Epithelial cell of esophagus (primary cell): ENCODE results near the gene CEP43.

Source experiments
- DNase-seq: peaks from one replicate; pipeline ENCODE4 v3.0.0; 2010; ENCODE audit warnings: low read depth
- H3K4me3 ChIP-seq: 2 replicates; pipeline ENCODE4 v1.5.1; 2011; ENCODE audit warnings: mild to moderate bottlenecking, low read length, control low read depth
- CTCF ChIP-seq: IDR thresholded peaks from 2 replicates; pipeline ENCODE4 v1.5.1; 2011; ENCODE audit warnings: low read depth, mild to moderate bottlenecking, low read length, control low read depth, inconsistent platforms; ENCODE audit not compliant: insufficient read depth; ENCODE audit errors: missing control alignments

The CEP43 gene

GRCh38 chr6:167005350-167006159 is 6.4 kb downstream of the CEP43 start:
- TF ChIP-seq CTCF: no peak
- H3K4me3 ChIP-seq: no peak overlapping the region
- DNase-seq: no peak

GRCh38 chr6:167007985-167008384 is 8.8 kb downstream of the CEP43 start:
- H3K4me3 ChIP-seq: no peak overlapping the region
- DNase-seq: no peak
- no peak for TF ChIP-seq CTCF

DNA sequence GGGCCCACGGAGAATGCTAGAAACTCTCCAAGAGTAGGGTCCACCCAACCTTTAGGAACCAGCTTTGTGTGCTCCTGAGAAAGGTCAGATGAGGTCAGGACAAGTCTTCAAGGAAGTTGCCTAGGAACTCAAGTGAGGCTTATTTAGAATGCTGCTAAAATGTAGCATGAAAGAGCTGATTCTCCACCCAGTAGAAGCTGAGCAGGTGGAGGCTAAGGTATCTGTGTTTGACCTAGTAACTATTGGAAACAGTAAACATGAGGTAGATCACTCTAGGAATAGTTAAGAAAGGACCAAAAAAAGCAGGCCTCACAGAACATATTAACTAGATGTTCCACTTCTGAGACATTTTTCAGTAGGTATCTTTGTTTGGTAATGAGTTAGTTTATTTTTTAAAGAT is 13.9 kb downstream of the CEP43 start:
- no peak for TF ChIP-seq CTCF
- DNase-seq: no peak
- no peak overlapping the region for H3K4me3 ChIP-seq

DNA sequence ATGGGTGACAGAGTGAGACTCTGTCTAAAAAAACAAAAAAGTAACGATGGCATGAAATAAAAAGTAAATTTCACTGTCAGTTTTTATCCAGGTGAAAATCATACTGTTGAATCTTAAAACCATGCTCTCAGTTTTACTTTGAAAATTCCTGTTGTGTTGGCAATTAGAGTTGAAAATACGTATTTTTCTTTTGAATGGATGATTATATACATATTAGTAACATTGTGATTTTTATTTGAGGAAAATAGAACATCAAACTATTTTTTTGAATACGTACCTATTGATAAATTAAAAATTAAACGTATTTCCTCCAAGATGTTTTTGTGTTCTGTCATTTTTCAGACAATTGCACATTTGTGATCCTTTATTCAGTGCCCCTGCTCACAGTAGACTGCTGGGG is 14.7 kb downstream of the CEP43 start:
- TF ChIP-seq CTCF: no peak
- DNase-seq: no peak

DNA sequence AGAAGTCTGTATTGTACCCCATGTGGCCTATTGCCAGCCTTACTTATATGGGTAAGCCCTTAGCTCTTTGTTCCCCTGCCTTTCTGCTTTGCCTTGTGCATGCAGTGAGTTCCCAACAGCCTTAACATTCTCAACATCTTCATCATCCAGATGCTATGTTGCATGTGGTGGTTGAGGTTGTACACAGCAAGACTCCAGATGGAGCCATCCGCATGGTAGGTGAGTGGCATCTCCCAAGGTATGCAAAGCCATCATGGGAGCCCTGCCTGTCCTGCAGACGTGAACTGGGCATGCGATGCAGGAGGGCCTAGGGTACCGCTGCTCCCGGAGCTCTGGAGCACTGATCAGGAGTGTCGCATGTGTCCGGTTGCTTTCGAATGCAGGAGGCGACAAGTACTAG is 16.1 kb downstream of the CEP43 start:
- TF ChIP-seq CTCF: no peak
- no peak overlapping the region for H3K4me3 ChIP-seq
- no peak for DNase-seq

More for the DNA sequence above, 14.7 kb downstream of the CEP43 start:
- H3K4me3 ChIP-seq: no peak overlapping the region

DNA sequence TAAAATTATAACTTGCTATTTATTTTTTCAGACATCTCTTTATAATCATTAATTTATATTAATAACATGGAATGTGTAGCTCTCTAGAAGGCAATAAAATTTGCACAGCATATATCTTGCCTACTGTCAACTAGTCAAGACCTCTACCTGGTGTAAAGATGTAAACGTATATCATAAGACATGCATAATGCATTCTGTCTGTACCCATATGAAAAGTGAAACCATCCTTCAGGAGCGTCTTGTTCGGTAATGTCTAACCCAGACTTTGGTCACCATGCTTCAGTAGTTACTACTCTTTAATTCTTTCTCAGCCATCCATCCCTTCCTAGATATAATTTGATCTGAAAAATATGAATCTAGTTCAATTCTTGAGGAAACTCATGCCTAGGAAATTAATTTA is 21.0 kb downstream of the CEP43 start:
- no peak overlapping the region for H3K4me3 ChIP-seq
- no peak for TF ChIP-seq CTCF
- DNase-seq: no peak

DNA sequence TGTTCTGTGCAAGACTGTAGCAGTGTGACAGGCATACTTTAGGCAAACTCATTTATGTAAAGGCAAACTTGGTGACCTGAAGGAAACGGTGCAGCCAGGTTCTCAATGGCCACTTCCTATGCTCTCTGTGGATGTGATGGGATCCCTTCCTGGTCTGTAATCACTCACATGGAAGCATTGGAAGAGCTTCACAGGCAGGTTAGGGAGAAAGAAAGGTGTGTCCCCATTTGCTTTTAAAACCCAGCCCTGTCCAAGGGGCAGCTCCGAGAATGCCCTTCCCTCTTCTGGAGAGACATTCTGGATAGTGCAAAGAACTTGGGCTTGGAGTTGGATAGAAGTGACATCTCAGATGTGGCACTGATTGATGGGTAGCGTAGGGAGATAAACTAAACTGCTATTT is 28.1 kb downstream of the CEP43 start:
- no peak for DNase-seq
- no peak for TF ChIP-seq CTCF
- no peak overlapping the region for H3K4me3 ChIP-seq
